HEK293 (cell line): ENCODE results near the gene CHMP1B.
A peak's percentile ranks its signal among the peaks of the same experiment; 100 is the strongest.

Experiments used
- HOXD13 ChIP-seq: sonication (generic); formaldehyde crosslinking; IDR thresholded peaks from 2 replicates; pipeline ENCODE4 v1.8.0; 2022; ENCODE audit warnings: missing genetic modification reagents, borderline replicate concordance
- MEIS1 ChIP-seq: sonication (generic); formaldehyde crosslinking; IDR thresholded peaks from 2 replicates; pipeline ENCODE4 v1.8.1; 2022; ENCODE audit warnings: missing genetic modification reagents, mild to moderate bottlenecking, borderline replicate concordance
- TRIM28 ChIP-seq: IDR thresholded peaks from 2 replicates; pipeline ENCODE4 v1.6.1; 2011; ENCODE audit warnings: low read length, control low read depth, borderline replicate concordance
- WT1 ChIP-seq: fragments of 450-650 bp; formaldehyde crosslinking; IDR thresholded peaks from 2 replicates; pipeline ENCODE4 v1.5.1; 2016; ENCODE audit warnings: missing biosample characterization, missing genetic modification characterization
- ZBTB21 ChIP-seq: fragments of 450-650 bp; formaldehyde crosslinking; IDR thresholded peaks from 2 replicates; pipeline ENCODE4 v1.5.1; 2017; ENCODE audit warnings: missing biosample characterization, missing genetic modification characterization
- ZFP3 ChIP-seq: fragments of 450-650 bp; formaldehyde crosslinking; IDR thresholded peaks from 2 replicates; pipeline ENCODE4 v1.5.1; 2016; ENCODE audit warnings: low read depth, missing biosample characterization, missing genetic modification characterization
- ZFP41 ChIP-seq: fragments of 450-650 bp; formaldehyde crosslinking; IDR thresholded peaks from 2 replicates; pipeline ENCODE4 v1.5.1; 2016; ENCODE audit warnings: missing biosample characterization, missing genetic modification characterization, borderline replicate concordance
- ZNF146 ChIP-seq: fragments of 450-650 bp; formaldehyde crosslinking; IDR thresholded peaks from 2 replicates; pipeline ENCODE4 v1.5.1; 2016; ENCODE audit warnings: missing biosample characterization, missing genetic modification characterization
- ZNF2 ChIP-seq: fragments of 450-650 bp; formaldehyde crosslinking; IDR thresholded peaks from 2 replicates; pipeline ENCODE4 v1.5.1; 2016; ENCODE audit warnings: missing biosample characterization, missing genetic modification characterization
- ZNF239 ChIP-seq: fragments of 450-650 bp; formaldehyde crosslinking; IDR thresholded peaks from 2 replicates; pipeline ENCODE4 v1.5.1; 2016; ENCODE audit warnings: missing biosample characterization, missing genetic modification characterization
- ZNF24 ChIP-seq: fragments of 450-650 bp; formaldehyde crosslinking; IDR thresholded peaks from 2 replicates; pipeline ENCODE4 v1.5.1; 2016; ENCODE audit warnings: missing biosample characterization, missing genetic modification characterization
- ZNF514 ChIP-seq: fragments of 450-650 bp; formaldehyde crosslinking; IDR thresholded peaks from 2 replicates; pipeline ENCODE4 v1.5.1; 2016; ENCODE audit warnings: missing biosample characterization, missing genetic modification characterization
- ZNF521 ChIP-seq: fragments of 450-650 bp; formaldehyde crosslinking; IDR thresholded peaks from 2 replicates; pipeline ENCODE4 v1.5.1; 2017; ENCODE audit warnings: missing biosample characterization, mild to moderate bottlenecking, missing genetic modification characterization
- ZNF707 ChIP-seq: fragments of 450-650 bp; formaldehyde crosslinking; IDR thresholded peaks from 2 replicates; pipeline ENCODE4 v1.5.1; 2016; ENCODE audit warnings: missing biosample characterization, missing genetic modification characterization
- ZNF830 ChIP-seq: fragments of 450-650 bp; IDR thresholded peaks from 2 replicates; pipeline ENCODE4 v1.5.0; 2018; ENCODE audit warnings: missing biosample characterization, missing genetic modification characterization, low read depth, mild to moderate bottlenecking, moderate library complexity
- ZNF843 ChIP-seq: fragments of 450-650 bp; formaldehyde crosslinking; IDR thresholded peaks from 2 replicates; pipeline ENCODE4 v1.5.1; 2016; ENCODE audit warnings: missing biosample characterization, missing genetic modification characterization
- ZXDB ChIP-seq: fragments of 450-650 bp; formaldehyde crosslinking; IDR thresholded peaks from 2 replicates; pipeline ENCODE4 v1.5.1; 2016; ENCODE audit warnings: missing biosample characterization, missing genetic modification characterization
- TF ChIP-seq, protein P1 (sequence below): fragments of 450-650 bp; formaldehyde crosslinking; IDR thresholded peaks from 2 replicates; pipeline ENCODE4 v1.5.1; 2016; ENCODE audit warnings: missing biosample characterization, missing genetic modification characterization
- TF ChIP-seq, protein P2 (sequence below): fragments of 450-650 bp; formaldehyde crosslinking; IDR thresholded peaks from 2 replicates; pipeline ENCODE4 v1.5.1; 2017; ENCODE audit warnings: missing biosample characterization, missing genetic modification characterization
- TF ChIP-seq, protein P3 (sequence below): fragments of 450-650 bp; formaldehyde crosslinking; IDR thresholded peaks from 2 replicates; pipeline ENCODE4 v1.5.1; 2016; ENCODE audit warnings: missing biosample characterization, missing genetic modification characterization
- TF ChIP-seq, protein P4 (sequence below): fragments of 450-650 bp; formaldehyde crosslinking; IDR thresholded peaks from 2 replicates; pipeline ENCODE4 v1.5.1; 2017; ENCODE audit warnings: missing biosample characterization, missing genetic modification characterization
- TF ChIP-seq, protein P5 (sequence below): fragments of 450-650 bp; formaldehyde crosslinking; IDR thresholded peaks from 2 replicates; pipeline ENCODE4 v1.5.1; 2016; ENCODE audit warnings: missing biosample characterization, missing genetic modification characterization
- TF ChIP-seq, protein P6 (sequence below): fragments of 450-650 bp; formaldehyde crosslinking; IDR thresholded peaks from 2 replicates; pipeline ENCODE4; 2016; ENCODE audit warnings: missing biosample characterization, missing genetic modification characterization
- TF ChIP-seq, protein P7 (sequence below): IDR thresholded peaks from 2 replicates; pipeline ENCODE4 v1.6.1; 2011; ENCODE audit warnings: mild to moderate bottlenecking, low read depth, low read length, borderline replicate concordance
- TF ChIP-seq, protein P8 (sequence below): fragments of 450-650 bp; formaldehyde crosslinking; IDR thresholded peaks from 2 replicates; pipeline ENCODE4 v1.5.1; 2017; ENCODE audit warnings: missing biosample characterization, mild to moderate bottlenecking, missing genetic modification characterization, moderate library complexity

CHMP1B gene

DNA sequence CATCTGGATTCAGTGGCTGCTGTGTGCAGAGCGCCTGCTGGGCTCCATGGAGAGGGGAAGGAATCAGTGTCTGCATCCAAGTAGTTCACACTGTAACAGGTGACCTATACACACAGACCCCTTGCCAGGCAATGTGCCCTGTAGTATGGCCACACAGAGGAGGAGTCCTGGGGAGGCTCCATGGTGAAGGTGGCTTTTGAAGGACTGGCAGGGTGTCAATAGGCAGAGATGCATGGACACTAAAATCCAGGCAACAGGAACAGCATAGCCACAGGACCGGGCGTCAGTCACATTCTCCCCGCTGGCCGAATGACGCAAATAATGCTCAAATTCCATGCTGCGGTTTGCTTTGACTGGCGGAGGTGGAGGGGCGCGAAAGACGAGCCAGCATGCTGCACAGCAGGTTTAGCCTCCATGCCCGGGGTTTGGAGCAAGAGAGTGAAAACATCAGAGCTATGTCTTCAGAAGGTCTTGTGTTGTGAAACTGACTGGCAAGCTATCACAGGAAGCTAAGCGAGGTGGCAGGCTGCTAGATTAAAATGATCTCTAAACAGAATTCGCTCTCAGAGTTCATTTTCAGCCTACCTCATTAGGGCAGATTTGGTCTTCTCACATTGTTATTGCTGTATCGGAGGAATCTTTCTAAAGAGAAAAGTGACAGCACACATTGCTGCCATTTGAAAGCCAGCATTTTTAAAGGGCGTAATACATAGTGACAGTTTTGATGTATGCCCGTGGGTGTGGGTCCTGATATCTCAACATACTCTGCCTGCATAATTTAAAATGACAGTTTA is 1.2 kb upstream of the CHMP1B start (continued):
- TF ChIP-seq ZNF24 (tag by site-specific recombination) (peak; percentile 63; the same call in 1 of the 2 replicates), TRIM28 (no peak), ZFP3 (tag by site-specific recombination) (no peak), WT1 (tag by site-specific recombination) (peak; percentile 50; the same call in 1 of the 2 replicates), ZNF707 (no peak), HOXD13 (CRISPR knock-in tag) (no peak), ZNF521 (tag by site-specific recombination) (no peak), ZNF239 (tag by site-specific recombination) (no peak), ZXDB (peak; percentile 63), ZBTB21 (peak; percentile 60; the same call in 1 of the 2 replicates), ZNF843 (tag by site-specific recombination) (peak; percentile 69), ZNF146 (no peak), MEIS1 (CRISPR knock-in tag) (no peak), ZNF514 (no peak), ZNF2 (no peak), ZNF830 (tag by site-specific recombination) (no peak), ZFP41 (no peak)
- TF ChIP-seq, protein P1, sequence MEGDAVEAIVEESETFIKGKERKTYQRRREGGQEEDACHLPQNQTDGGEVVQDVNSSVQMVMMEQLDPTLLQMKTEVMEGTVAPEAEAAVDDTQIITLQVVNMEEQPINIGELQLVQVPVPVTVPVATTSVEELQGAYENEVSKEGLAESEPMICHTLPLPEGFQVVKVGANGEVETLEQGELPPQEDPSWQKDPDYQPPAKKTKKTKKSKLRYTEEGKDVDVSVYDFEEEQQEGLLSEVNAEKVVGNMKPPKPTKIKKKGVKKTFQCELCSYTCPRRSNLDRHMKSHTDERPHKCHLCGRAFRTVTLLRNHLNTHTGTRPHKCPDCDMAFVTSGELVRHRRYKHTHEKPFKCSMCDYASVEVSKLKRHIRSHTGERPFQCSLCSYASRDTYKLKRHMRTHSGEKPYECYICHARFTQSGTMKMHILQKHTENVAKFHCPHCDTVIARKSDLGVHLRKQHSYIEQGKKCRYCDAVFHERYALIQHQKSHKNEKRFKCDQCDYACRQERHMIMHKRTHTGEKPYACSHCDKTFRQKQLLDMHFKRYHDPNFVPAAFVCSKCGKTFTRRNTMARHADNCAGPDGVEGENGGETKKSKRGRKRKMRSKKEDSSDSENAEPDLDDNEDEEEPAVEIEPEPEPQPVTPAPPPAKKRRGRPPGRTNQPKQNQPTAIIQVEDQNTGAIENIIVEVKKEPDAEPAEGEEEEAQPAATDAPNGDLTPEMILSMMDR = peak; percentile 34
- TF ChIP-seq, protein P2, sequence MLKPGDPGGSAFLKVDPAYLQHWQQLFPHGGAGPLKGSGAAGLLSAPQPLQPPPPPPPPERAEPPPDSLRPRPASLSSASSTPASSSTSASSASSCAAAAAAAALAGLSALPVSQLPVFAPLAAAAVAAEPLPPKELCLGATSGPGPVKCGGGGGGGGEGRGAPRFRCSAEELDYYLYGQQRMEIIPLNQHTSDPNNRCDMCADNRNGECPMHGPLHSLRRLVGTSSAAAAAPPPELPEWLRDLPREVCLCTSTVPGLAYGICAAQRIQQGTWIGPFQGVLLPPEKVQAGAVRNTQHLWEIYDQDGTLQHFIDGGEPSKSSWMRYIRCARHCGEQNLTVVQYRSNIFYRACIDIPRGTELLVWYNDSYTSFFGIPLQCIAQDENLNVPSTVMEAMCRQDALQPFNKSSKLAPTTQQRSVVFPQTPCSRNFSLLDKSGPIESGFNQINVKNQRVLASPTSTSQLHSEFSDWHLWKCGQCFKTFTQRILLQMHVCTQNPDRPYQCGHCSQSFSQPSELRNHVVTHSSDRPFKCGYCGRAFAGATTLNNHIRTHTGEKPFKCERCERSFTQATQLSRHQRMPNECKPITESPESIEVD (tag by site-specific recombination) = no peak
- TF ChIP-seq, protein P3, sequence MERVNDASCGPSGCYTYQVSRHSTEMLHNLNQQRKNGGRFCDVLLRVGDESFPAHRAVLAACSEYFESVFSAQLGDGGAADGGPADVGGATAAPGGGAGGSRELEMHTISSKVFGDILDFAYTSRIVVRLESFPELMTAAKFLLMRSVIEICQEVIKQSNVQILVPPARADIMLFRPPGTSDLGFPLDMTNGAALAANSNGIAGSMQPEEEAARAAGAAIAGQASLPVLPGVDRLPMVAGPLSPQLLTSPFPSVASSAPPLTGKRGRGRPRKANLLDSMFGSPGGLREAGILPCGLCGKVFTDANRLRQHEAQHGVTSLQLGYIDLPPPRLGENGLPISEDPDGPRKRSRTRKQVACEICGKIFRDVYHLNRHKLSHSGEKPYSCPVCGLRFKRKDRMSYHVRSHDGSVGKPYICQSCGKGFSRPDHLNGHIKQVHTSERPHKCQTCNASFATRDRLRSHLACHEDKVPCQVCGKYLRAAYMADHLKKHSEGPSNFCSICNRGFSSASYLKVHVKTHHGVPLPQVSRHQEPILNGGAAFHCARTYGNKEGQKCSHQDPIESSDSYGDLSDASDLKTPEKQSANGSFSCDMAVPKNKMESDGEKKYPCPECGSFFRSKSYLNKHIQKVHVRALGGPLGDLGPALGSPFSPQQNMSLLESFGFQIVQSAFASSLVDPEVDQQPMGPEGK (tag by site-specific recombination) = peak; percentile 69
- TF ChIP-seq, protein P4, sequence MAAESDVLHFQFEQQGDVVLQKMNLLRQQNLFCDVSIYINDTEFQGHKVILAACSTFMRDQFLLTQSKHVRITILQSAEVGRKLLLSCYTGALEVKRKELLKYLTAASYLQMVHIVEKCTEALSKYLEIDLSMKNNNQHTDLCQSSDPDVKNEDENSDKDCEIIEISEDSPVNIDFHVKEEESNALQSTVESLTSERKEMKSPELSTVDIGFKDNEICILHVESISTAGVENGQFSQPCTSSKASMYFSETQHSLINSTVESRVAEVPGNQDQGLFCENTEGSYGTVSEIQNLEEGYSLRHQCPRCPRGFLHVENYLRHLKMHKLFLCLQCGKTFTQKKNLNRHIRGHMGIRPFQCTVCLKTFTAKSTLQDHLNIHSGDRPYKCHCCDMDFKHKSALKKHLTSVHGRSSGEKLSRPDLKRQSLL (tag by site-specific recombination) = no peak
- TF ChIP-seq, protein P5, sequence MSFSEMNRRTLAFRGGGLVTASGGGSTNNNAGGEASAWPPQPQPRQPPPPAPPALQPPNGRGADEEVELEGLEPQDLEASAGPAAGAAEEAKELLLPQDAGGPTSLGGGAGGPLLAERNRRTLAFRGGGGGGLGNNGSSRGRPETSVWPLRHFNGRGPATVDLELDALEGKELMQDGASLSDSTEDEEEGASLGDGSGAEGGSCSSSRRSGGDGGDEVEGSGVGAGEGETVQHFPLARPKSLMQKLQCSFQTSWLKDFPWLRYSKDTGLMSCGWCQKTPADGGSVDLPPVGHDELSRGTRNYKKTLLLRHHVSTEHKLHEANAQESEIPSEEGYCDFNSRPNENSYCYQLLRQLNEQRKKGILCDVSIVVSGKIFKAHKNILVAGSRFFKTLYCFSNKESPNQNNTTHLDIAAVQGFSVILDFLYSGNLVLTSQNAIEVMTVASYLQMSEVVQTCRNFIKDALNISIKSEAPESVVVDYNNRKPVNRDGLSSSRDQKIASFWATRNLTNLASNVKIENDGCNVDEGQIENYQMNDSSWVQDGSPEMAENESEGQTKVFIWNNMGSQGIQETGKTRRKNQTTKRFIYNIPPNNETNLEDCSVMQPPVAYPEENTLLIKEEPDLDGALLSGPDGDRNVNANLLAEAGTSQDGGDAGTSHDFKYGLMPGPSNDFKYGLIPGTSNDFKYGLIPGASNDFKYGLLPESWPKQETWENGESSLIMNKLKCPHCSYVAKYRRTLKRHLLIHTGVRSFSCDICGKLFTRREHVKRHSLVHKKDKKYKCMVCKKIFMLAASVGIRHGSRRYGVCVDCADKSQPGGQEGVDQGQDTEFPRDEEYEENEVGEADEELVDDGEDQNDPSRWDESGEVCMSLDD (tag by site-specific recombination) = no peak
- TF ChIP-seq, protein P6, sequence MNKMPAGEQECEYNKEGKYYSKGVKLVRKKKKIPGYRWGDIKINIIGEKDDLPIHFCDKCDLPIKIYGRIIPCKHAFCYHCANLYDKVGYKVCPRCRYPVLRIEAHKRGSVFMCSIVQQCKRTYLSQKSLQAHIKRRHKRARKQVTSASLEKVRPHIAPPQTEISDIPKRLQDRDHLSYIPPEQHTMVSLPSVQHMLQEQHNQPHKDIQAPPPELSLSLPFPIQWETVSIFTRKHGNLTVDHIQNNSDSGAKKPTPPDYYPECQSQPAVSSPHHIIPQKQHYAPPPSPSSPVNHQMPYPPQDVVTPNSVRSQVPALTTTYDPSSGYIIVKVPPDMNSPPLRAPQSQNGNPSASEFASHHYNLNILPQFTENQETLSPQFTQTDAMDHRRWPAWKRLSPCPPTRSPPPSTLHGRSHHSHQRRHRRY = no peak
- TF ChIP-seq, protein P7, sequence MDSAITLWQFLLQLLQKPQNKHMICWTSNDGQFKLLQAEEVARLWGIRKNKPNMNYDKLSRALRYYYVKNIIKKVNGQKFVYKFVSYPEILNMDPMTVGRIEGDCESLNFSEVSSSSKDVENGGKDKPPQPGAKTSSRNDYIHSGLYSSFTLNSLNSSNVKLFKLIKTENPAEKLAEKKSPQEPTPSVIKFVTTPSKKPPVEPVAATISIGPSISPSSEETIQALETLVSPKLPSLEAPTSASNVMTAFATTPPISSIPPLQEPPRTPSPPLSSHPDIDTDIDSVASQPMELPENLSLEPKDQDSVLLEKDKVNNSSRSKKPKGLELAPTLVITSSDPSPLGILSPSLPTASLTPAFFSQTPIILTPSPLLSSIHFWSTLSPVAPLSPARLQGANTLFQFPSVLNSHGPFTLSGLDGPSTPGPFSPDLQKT = no peak
- TF ChIP-seq, protein P8, sequence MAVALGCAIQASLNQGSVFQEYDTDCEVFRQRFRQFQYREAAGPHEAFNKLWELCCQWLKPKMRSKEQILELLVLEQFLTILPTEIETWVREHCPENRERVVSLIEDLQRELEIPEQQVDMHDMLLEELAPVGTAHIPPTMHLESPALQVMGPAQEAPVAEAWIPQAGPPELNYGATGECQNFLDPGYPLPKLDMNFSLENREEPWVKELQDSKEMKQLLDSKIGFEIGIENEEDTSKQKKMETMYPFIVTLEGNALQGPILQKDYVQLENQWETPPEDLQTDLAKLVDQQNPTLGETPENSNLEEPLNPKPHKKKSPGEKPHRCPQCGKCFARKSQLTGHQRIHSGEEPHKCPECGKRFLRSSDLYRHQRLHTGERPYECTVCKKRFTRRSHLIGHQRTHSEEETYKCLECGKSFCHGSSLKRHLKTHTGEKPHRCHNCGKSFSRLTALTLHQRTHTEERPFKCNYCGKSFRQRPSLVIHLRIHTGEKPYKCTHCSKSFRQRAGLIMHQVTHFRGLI (tag by site-specific recombination) = no peak
